Measurements from ENCODE around the gene TTC3.

The TTC3 gene

DNA sequence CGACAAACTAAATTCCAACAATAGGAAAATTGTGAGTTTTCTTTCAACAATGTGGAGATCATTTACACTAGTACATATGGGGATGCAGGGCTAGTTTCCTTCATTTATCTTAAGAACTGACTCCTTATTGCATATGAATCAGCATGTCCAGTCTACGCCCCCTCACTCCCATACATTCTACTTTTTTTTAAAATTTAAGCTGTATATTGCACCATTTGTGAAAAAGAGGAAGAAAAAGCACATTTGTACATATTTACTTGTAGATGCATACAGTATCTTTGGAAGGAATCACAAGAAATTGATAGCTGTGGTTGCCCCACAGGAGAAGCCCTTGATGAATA is 178.2 kb downstream of the TTC3 start:
- DNase-seq (ENCODE audit: low spot score): no peak
